GM18858 (cell line): ENCODE measurements around the gene ACVRL1.
"Not testable (repeated sequence)": the region's sequence is repeated elsewhere in the genome, so short reads cannot be mapped to it uniquely, and the experiment has no call there.

Source experiments
- ATAC-seq: cut with Tn5 transposase; IDR thresholded peaks from one replicate; pipeline ENCODE4 v1.9.1; 2021; ENCODE audit not compliant: unreplicated experiment

The ACVRL1 gene

DNA sequence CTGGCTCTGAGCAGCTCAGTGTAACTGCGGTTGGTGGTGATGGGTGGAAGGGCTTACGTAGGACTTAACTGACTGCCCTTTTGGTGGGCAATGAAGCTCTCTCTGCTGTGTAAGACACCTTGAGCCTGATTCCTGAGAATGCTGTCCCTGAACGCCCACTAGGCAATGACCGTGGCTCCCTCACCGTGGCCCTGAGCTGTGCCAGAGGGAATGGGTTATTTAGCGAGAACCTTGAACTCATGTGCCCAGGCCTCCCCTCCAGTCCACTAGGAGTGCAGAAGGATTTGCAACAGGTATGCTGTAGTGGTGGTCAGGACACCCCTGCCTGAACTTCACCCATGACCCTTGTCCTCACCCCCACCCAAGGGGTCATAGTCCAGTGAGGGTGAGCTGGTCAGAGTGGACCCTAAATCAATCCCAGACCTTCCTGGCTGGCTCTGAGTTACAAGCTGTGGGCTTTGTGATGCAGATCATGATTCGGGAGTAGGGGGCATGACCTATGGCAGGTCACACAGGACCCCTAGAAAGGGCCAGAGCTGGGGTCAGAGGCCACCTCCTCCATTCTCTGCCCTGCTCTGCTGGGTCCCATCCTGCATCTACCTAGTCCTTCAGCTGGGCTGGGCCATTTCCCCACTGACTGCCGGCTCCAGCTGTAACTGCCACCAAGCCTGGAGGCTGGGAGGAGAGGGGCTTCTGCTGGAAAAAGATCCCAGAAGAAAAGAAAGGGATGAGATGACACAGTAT, 33.9 kb upstream of the ACVRL1 start:
- no peak for ATAC-seq

DNA sequence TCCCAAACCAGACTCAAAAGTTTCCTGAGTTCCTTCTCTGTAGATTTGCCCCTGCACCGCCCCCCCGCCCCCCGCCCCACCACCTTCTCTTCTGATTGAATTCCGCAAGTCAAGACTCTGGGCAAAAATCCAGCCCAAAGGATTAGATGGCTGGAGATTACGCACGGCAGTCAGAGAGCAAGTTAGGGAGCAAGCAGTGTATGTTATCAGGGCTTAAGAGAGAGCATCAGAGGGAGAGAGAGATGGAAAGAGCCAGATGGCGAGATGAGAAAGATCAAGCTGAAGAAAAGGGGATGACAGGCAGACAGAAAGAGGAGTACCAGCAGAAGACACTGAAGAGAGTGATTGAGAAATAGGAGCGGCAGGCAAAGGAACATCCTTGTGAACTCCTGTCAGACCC, 33.3 kb upstream of the ACVRL1 start:
- ATAC-seq: no peak

DNA sequence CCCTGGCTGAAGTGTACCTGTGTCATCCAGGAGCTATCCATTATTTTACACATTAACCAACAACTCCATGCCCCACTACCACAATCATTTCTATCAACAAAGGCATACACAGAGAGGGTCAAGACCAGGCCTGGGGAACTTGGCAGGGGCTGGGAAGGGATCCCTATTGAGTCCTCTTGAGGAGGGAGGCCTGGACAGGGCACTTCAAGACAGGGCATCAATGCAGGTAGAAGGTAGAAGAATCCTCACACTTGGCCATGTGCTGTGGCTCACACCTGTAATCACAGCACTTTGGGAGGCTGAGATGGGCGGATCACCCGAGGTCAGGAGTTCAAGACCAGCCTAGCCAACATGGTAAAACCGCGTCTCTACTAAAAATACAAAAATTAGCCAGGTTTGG, 32.8 kb upstream of the ACVRL1 start:
- ATAC-seq: no peak

DNA sequence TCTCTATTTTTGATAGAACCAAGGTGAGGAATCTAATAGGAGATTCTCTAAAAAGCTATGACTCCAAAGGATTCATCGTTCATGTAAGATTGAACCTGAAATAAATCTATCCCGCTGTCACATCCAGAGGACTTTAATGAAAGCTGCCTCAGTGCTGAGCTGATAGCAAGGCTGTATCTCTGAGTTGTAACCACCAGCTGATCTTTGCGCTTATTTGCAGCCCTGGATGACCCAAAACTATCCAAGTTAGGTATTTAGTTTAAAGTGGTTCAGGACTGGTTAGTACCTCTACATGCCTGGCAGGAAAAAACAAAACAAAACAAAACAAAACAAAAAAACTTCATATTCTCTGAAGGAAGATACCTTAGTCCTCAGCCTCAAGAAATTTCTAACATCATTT, 28.2 kb upstream of the ACVRL1 start:
- no peak for ATAC-seq

DNA sequence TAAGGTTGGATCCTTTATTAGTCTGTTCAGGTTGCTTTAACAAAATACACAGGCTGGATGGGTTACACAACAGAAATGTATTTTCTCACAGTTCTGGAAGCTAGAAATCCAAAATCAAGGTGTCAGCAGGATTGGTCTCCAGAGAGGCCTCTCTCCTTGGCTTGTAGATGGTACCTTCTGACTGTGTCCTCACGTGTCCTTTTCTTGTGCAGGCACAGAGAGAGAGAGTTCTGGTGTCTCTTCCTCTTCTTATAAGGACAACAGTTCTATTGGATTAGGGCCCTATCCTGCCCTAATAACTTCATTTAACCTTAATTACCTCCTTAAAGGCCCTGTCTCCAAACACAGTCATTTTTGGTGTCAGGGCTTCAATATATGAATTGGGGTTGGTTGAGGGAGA, 24.0 kb upstream of the ACVRL1 start:
- no peak for ATAC-seq

DNA sequence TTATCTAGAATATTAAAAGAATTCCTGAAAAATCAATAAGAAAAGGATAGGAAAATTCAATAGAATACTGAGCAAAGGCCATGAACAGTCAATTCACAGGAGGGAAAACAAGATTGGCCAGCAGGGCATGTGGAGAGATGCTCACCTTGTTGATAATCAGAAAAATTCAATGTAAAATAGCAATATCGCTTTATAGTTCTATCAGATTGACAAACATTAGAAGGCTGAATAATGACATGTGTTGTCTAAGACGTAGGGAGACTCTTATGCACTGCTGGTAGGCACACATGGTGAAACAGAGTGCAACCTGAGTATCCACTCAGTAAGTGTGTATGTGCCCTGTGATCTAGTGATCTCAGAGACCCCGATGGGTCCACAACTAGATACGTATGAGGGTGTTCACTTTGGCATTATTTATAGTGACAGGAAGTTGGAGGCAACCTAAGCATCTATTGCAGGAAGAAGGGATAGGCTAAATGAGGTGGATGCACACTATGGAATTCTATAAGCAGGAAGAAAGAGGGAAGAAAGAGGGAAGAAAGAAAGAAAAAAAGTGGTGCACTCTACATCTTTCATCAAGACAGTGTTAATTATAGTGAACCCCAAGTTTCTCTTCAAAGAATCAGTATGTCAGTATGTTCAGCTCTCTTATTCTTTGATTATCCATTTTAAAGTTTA, 23.2 kb upstream of the ACVRL1 start:
- ATAC-seq: no peak

DNA sequence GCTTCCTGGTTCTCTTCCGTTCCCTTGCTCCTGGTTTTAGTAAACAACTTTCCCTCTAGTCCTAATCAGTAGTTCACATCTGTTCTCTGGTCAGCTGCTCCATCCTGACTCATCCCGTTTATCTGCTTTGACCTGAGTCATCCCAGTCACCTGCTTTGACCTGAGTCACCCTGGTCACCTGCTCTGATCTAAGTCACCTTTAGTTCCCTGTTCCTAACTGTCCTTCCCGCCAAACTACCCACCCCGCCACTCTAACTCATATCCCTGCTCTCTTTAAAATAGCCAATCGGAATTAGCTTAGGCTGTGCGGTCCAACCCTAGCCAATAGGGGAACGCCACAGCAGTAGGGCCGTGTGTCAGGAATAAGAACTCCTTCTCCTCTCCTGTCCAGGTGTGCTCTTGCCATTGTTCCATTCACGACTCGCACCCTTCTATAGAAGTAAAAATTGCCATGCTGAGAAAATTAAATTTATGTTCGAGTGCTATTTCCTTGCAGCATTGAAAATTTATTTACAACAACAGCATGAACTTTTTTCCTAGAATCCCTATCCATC, 22.6 kb upstream of the ACVRL1 start:
- ATAC-seq: no peak

DNA sequence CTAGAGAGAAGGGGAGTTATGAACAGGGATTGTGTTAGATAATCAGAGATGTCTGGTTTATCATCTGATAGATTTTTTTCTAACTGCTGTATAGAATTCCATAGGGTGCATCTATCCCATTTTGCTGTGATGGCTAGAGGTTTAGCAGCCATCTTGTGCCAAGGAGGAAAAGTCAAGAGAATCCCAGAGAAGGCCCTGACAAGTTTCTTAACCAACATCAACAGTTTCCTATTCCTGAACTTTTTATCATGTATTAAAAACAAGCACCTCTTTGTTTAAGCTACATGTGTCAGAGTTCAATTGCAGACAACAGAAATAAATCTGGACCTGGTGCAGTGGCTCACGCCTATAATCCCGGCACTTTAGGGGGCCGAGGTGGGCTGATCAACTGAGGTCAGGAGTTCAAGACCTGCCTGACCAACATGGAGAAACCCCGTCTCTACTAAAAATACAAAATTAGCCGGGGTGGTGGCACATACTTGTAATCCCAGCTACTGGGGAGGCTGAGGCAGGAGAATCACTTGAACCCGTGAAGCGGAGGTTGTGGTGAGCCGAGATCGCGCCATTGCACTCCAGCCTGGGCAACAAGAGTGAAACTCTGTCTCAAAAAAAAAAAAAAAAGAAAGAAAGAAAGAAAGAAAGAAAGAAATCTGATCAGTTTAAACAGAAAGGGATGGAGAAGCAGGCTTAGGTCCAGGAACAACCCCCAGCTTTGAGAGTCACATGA, 21.8 kb upstream of the ACVRL1 start:
- ATAC-seq: not testable (repeated sequence)

DNA sequence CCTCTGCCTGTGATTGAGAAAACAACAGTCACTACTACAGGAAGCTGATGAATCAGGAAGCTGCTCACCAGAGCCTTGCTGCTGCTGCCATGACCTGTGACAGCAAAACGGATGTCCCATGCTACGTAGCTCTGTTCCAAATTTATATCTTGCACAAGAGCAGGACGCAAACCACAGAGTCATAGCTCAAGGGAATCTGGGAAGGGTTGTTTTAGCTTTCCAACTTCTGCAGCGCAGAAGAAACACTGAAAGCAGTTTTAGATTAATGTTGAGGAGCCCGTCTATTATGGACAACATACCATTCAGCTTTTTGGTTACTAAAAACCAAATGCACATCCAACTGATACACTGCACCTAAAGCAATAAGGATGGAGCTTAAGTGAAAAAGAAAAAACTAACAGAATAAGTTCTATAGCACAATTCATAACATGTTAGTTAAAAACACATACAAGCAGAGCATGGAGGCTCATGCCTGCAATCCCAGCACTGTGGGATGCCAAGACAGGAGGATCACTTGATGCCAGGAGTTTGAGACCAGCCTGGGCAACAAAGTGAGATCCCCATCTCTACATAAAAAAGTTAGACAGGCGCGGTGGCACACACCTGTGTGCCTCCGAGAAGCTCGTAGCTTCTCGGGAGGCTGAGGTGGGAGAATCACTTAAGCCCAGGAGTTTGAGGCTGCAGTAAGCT, 21.1 kb upstream of the ACVRL1 start:
- no peak for ATAC-seq

DNA sequence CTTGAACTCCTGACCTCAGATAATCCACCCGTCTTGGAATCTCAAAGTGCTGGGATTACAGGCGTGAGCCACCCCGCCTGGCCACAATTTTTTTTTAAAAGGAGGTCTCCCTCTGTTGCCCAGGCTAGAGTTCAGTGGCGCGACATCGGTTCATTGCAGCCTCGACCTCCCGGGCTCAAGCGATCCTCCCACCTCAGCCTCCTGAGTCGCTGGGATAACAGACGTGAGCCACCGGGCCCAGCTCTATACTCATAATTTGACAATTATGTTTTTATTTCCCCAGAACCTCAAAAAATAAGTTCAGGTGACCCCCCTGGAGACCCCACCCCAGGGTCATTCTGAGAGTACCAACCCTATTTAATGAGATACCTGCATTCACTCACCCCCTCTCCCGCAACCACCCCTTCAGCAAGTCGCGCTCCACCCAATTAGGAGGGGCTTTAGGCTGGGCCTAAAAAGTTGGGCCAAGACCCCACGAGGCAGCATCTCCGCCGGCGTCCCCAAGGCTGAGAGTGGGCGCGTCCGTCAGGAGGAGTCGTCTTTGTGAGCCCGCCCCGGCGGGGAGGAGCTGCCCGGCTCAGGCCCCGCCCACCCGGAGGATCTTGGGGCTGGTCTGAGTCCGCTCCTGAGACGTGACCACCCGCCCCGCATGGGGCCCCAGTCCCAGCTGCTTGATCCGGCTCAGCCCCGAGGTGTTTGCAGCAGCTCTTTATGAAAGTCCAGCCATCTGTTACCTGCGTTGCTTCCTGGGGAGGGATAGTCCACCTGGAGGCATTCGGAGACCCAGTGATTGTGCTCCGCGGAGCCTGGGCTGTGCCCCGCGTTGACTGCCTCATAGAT, 19.6 kb upstream of the ACVRL1 start, which contains the start of gene ANKRD33:
TSS of gene ANKRD33 (plus strand) at position 628 of the 840 bp plus-strand sequence. CDS start at position 712, 84 bp downstream.
- ATAC-seq: no peak

DNA sequence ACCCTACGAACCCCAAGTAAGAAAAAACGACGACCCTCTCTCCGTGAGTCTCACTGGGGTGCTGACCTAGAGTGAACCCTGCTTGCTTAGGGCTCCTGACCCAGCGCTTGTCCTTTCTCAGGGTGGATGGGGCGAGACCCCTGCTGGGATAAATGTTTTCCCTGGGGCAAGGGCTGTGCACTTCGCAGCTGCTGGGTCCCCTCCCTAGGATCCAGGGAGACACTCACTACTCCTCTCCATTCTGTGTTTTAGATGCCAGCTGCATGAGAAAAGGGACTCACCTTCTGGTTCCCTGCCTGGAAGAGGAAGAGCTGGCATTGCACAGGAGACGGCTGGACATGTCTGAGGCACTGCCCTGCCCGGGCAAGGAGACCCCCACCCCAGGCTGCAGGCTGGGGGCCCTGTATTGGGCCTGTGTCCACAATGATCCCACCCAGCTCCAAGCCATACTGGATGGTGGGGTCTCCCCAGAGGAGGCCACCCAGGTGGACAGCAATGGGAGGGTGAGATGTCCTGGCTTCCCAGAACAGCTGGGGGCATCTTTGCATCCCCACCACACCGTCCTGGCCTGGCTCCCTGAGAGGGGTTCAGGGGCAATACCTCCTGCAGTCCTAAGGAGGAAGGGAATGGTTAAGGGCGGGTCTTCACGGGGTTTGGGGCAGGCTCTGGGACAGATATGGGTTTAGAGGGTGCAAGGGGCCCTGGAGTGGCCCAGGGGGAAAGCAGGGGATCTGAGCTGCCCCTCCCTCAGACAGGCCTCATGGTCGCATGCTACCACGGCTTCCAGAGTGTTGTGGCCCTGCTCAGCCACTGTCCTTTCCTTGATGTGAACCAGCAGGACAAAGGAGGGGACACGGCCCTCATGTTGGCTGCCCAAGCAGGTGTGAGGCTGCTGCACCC, 18.7 kb upstream of the ACVRL1 start:
- no peak for ATAC-seq

DNA sequence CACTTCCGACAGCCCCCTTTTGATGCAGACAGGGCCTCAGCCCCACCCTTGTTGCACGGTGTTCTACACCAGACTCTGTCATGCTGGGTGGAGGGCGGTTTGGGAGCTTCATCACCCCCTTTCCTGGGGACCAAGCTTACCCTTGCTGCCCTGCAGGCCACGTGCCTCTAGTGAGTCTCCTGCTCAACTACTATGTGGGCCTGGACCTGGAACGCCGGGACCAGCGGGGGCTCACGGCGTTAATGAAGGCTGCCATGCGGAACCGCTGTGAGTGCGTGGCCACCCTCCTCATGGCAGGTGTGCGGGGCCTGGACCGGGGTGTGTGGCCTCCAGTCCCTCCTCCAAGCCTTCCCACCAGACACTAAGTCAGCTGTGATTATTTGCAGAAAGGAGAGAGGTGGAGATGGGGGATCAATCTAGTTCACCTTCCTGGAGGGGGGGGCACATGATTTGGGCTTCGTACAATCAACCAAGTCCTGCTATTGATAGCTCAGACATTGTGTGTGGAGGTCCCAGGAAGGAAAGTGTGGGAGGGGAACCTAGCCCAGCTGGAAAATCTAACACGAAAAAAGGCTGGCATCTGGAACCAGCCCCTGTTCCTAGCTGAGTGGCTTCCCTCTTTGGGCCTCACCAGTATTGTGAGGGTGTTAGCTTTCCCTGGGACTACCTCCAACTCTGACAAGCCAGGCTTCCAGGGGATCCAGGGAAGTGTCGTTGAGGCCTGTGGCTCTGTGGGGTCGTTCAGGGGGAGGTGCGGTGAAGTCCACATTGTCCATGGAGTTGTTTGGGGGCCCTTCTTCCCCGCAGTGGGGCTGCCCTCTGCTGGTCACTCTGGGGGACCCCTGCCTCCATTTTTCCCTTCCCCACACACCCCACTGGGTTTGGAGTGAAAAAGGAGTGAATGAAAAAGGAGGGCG, 17.8 kb upstream of the ACVRL1 start:
- ATAC-seq: no peak

DNA sequence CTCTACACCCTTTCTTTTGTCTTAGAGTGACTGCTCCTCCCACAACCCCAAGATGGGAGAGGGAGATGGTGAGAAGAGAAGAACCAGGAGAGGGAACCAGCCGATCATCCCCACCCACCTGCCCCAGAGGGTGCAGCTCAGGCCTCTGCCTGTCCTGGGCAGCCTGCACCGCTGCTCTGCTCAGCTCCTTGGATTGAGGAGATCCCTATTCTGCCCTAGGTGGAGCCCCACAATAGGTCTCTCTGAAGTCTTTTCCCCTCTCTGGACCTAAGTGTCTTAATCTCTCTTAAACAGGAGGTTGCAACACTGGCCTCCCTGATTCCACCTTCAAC, 17.2 kb upstream of the ACVRL1 start:
- ATAC-seq: no peak

DNA sequence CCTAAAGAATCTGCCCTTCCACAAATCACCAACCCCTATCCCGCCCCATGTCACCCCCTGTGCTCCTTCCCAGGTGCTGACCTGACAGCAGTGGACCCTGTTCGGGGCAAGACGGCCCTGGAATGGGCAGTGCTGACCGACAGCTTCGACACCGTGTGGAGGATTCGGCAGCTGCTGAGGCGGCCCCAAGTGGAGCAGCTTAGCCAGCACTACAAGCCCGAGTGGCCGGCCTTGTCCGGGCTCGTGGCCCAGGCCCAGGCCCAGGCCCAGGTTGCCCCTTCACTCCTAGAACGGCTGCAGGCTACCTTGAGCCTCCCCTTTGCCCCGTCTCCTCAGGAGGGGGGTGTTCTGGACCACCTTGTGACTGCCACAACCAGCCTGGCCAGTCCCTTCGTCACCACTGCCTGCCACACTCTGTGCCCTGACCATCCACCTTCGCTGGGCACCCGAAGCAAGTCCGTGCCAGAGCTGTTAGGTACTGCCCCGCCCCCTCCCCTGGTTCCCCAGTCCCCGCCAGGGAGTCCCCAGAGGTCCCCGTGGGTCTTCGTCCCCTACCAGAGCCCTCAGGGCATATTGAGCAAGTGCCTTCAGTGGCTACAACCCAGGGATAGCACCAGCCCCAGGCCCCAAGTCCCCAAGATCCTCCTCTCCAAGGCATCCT, 16.7 kb upstream of the ACVRL1 start:
- ATAC-seq: no peak

DNA sequence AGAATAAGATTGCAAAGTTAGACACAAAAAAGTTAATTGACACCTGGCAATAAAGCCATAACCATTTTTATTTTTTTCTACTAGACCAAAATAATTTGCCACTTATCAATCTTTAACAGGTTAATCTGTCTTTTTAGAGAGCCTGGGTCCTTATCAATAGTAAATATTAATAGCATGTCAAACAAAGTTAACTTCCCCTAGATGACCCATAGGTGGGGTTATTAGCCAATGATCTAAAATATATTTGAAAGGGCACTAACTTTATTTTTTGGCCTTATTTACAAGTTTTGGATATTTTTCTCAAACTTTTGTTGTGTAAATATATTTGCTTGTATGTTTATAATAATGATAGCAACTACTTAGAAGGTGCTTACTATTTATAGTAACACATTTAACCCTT, 15.5 kb upstream of the ACVRL1 start:
- no peak for ATAC-seq

DNA sequence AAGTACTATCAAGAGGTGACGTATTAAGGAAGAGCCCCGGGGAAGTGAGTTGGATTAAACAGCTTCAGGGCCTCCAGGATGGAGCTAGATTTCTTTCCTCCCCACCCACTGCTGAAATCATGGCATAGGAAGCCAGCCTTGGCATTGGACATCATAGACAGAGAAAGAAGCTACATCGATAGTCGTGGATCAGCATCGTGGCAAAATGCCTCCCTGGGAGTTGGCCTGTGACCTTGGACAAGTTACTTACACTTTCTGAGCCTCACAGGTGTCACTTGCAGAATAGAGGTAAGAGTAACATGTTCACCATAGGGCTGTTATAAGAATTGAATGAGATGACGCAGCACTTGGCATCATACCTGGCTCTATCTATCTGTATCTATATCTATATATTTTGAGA, 13.5 kb upstream of the ACVRL1 start:
- ATAC-seq: no peak

DNA sequence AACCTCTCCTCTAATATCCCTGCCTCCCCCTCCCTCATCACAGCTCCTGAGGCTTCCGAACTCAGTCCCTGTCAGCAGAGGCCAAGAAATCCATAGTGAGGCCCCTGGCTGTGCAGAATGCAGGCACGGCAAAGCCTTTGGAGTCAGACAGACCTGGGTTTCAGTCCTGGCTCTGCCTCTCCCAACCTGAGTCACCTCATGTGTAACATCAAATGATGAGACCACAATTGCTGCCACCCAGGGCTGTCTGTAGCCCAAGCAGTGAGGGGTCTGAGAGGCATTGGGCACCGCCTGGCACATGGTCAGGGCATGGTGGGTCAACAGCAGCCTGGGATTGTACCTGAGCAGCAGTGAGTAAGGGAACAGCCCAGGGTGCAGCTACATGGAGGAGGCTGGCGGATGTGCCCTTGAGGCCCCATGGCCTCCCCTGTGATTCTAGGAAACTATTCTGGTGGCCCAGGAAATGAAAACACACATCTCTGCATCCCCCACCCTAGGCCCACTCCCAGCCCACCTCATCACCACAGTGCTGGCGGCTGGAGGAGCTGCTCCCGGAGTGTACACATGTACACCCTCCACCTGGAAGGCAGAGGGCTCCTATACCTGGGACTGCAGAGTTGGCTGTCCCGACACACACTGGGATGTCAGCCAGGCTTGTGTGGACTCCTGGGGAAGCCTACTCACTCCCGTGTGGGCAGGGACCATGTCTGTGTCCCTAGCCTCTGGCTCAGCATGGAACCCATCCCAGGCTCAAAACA, 11.7 kb upstream of the ACVRL1 start:
- no peak for ATAC-seq
